ENCODE measurements around the gene RNF135.
"Not testable (repeated sequence)": the region's sequence is repeated elsewhere in the genome, so short reads cannot be mapped to it uniquely, and the experiment has no call there.

Gene RNF135

GRCh38 chr17:30952638-30953393 is 18.0 kb upstream of the RNF135 start:
- DNase-seq, result peak; percentile 64
- in situ Hi-C loops (cut with MboI; ENCODE audit: low pct_unique_long_range_greater_than_20kb, low sequenced_read_pairs), result no loop called here

- peak; percentile 52 for DNase-seq
- in situ Hi-C loops (cut with MboI; ENCODE audit: low pct_unique_long_range_greater_than_20kb, low sequenced_read_pairs), result no loop called here
Measured at GRCh38 chr17:30954046-30954830, 16.6 kb upstream of the RNF135 start.

- DNase-seq, result no peak
- in situ Hi-C loops (cut with MboI; ENCODE audit: low pct_unique_long_range_greater_than_20kb, low sequenced_read_pairs), result no loop called here
Measured at GRCh38 chr17:30956764-30957374, 14.0 kb upstream of the RNF135 start.

- in situ Hi-C loops (cut with MboI; ENCODE audit: low pct_unique_long_range_greater_than_20kb, low sequenced_read_pairs), result no loop called here
- DNase-seq, result no peak
Measured at GRCh38 chr17:30957741-30958140, 13.1 kb upstream of the RNF135 start.

- peak; percentile 78 for DNase-seq
- in situ Hi-C loops (cut with MboI; ENCODE audit: low pct_unique_long_range_greater_than_20kb, low sequenced_read_pairs), result no loop called here
Measured at GRCh38 chr17:30958187-30958586, 12.7 kb upstream of the RNF135 start.

GRCh38 chr17:30961209-30962188 is 9.3 kb upstream of the RNF135 start:
- DNase-seq, result no peak
- in situ Hi-C loops (cut with MboI; ENCODE audit: low pct_unique_long_range_greater_than_20kb, low sequenced_read_pairs), result no loop called here

GRCh38 chr17:30964312-30964711 is 6.5 kb upstream of the RNF135 start:
- not testable (repeated sequence) for DNase-seq

GRCh38 chr17:30964876-30965275 is 6.0 kb upstream of the RNF135 start:
- in situ Hi-C loops (cut with MboI; ENCODE audit: low pct_unique_long_range_greater_than_20kb, low sequenced_read_pairs), result no loop called here
- DNase-seq, result no peak

More at GRCh38 chr17:30964312-30964711, 6.5 kb upstream of the RNF135 start:
- in situ Hi-C loops (cut with MboI; ENCODE audit: low pct_unique_long_range_greater_than_20kb, low sequenced_read_pairs), result not testable (repeated sequence)

- no peak for DNase-seq
- in situ Hi-C loops (cut with MboI; ENCODE audit: low pct_unique_long_range_greater_than_20kb, low sequenced_read_pairs), result no loop called here
Measured at GRCh38 chr17:30965686-30966085, 5.2 kb upstream of the RNF135 start.

- DNase-seq; in situ Hi-C loops (cut with MboI; ENCODE audit: low pct_unique_long_range_greater_than_20kb, low sequenced_read_pairs): not testable (repeated sequence)
Measured at GRCh38 chr17:30967911-30968310, 2.9 kb upstream of the RNF135 start.

- DNase-seq, result no peak
- in situ Hi-C loops (cut with MboI; ENCODE audit: low pct_unique_long_range_greater_than_20kb, low sequenced_read_pairs), result no loop called here
Measured at GRCh38 chr17:30969989-30970830, 629 bp upstream of the RNF135 start.

GRCh38 chr17:30975042-30975820 is 4.4 kb downstream of the RNF135 start:
- no peak for DNase-seq
- in situ Hi-C loops (cut with MboI; ENCODE audit: low pct_unique_long_range_greater_than_20kb, low sequenced_read_pairs), result no loop called here

- in situ Hi-C loops (cut with MboI; ENCODE audit: low pct_unique_long_range_greater_than_20kb, low sequenced_read_pairs), result not testable (repeated sequence)
Measured at GRCh38 chr17:30979919-30980318, 9.1 kb downstream of the RNF135 start.

GRCh38 chr17:30981531-30982519 is 11.0 kb downstream of the RNF135 start:
- no peak for DNase-seq
- in situ Hi-C loops (cut with MboI; ENCODE audit: low pct_unique_long_range_greater_than_20kb, low sequenced_read_pairs), result no loop called here

More at GRCh38 chr17:30979919-30980318, 9.1 kb downstream of the RNF135 start:
- DNase-seq, result not testable (repeated sequence)

- in situ Hi-C loops (cut with MboI; ENCODE audit: low pct_unique_long_range_greater_than_20kb, low sequenced_read_pairs), result no loop called here
- DNase-seq, result no peak
Measured at GRCh38 chr17:30982855-30983254, 12.0 kb downstream of the RNF135 start.

- DNase-seq, result no peak
- in situ Hi-C loops (cut with MboI; ENCODE audit: low pct_unique_long_range_greater_than_20kb, low sequenced_read_pairs), result no loop called here
Measured at GRCh38 chr17:30990458-30990857, 19.6 kb downstream of the RNF135 start.

Measured in KBM-7 (cell line).